Nephron progenitor cell (in vitro differentiated cells): ENCODE data around the gene KRTAP12-4.
"Not testable (repeated sequence)": the region's sequence is repeated elsewhere in the genome, so short reads cannot be mapped to it uniquely, and the experiment has no call there.

Source experiments
- DNase-seq: peaks from one replicate; pipeline ENCODE4 v3.0.0; 2021
- H3K27ac Mint-ChIP-seq: 2 replicates; pipeline ENCODE4 v1.8.0; 2021; ENCODE audit warnings: mild to moderate bottlenecking, moderate library complexity, mixed read lengths
- H3K27me3 Mint-ChIP-seq: 2 replicates; pipeline ENCODE4 v1.8.0; 2021; ENCODE audit warnings: mild to moderate bottlenecking, low read depth, mixed read lengths; ENCODE audit not compliant: poor library complexity
- H3K36me3 Mint-ChIP-seq: 2 replicates; pipeline ENCODE4 v1.8.0; 2021; ENCODE audit warnings: low read depth, mixed read lengths
- H3K4me1 Mint-ChIP-seq: 2 replicates; pipeline ENCODE4 v1.8.0; 2021; ENCODE audit warnings: mixed read lengths
- H3K4me3 Mint-ChIP-seq: 2 replicates; pipeline ENCODE4 v1.8.0; 2021; ENCODE audit warnings: mild to moderate bottlenecking, moderate library complexity, mixed read lengths
- H3K9me3 Mint-ChIP-seq: 2 replicates; pipeline ENCODE4 v1.8.0; 2021; ENCODE audit warnings: mild to moderate bottlenecking, moderate library complexity, mixed read lengths
- CTCF ChIP-seq: fragments of 200-600 bp; sonication (generic); IDR thresholded peaks from 2 replicates; pipeline ENCODE4 v1.5.0; 2021; ENCODE audit warnings: antibody characterized with exemption

KRTAP12-4 gene

GRCh38 chr21:44696572-44696971 is 42.1 kb upstream of the KRTAP12-4 start:
- peaks cover 32% of the 10 kb centered on the region for H3K9me3 Mint-ChIP-seq
- no peak for TF ChIP-seq CTCF
- H3K36me3 Mint-ChIP-seq, result peaks cover 15% of the 10 kb centered on the region
- no peak for DNase-seq
- no peak overlapping the region for H3K4me3 Mint-ChIP-seq
- H3K27me3 Mint-ChIP-seq, result peaks cover 43% of the 10 kb centered on the region
- peaks cover 57% of the 10 kb centered on the region for H3K4me1 Mint-ChIP-seq
- no peak overlapping the region for H3K27ac Mint-ChIP-seq

- no peak overlapping the region for H3K4me3 Mint-ChIP-seq
- peaks cover 47% of the 10 kb centered on the region for H3K4me1 Mint-ChIP-seq
- TF ChIP-seq CTCF, result no peak
- H3K36me3 Mint-ChIP-seq, result peaks cover 15% of the 10 kb centered on the region
- H3K9me3 Mint-ChIP-seq, result peaks cover 35% of the 10 kb centered on the region
- no peak for DNase-seq
- H3K27ac Mint-ChIP-seq, result no peak overlapping the region
- H3K27me3 Mint-ChIP-seq, result peaks cover 34% of the 10 kb centered on the region
Measured at GRCh38 chr21:44695641-44696040, 41.2 kb upstream of the KRTAP12-4 start.

- Mint-ChIP-seq H3K27me3 (peaks cover 32% of the 10 kb centered on the region), H3K36me3 (peaks cover 15% of the 10 kb centered on the region), H3K27ac (no peak overlapping the region), H3K4me1 (peaks cover 46% of the 10 kb centered on the region), H3K9me3 (peaks cover 35% of the 10 kb centered on the region), H3K4me3 (no peak overlapping the region)
- DNase-seq, result no peak
- no peak for TF ChIP-seq CTCF
Measured at GRCh38 chr21:44695184-44695583, 40.7 kb upstream of the KRTAP12-4 start.

- Mint-ChIP-seq H3K27me3 (peaks cover 30% of the 10 kb centered on the region), H3K9me3 (peaks cover 35% of the 10 kb centered on the region), H3K4me1 (peaks cover 42% of the 10 kb centered on the region), H3K27ac (no peak overlapping the region), H3K4me3 (no peak overlapping the region), H3K36me3 (peaks cover 15% of the 10 kb centered on the region)
- no peak for TF ChIP-seq CTCF
- DNase-seq, result no peak
Measured at GRCh38 chr21:44694776-44695175, 40.3 kb upstream of the KRTAP12-4 start.

- peaks cover 31% of the 10 kb centered on the region for H3K4me1 Mint-ChIP-seq
- peaks cover 35% of the 10 kb centered on the region for H3K9me3 Mint-ChIP-seq
- peaks cover 15% of the 10 kb centered on the region for H3K36me3 Mint-ChIP-seq
- H3K27ac Mint-ChIP-seq, result no peak overlapping the region
- no peak overlapping the region for H3K4me3 Mint-ChIP-seq
- H3K27me3 Mint-ChIP-seq, result peaks cover 23% of the 10 kb centered on the region
- no peak for DNase-seq
- no peak for TF ChIP-seq CTCF
Measured at GRCh38 chr21:44692798-44693512, 38.5 kb upstream of the KRTAP12-4 start.

GRCh38 chr21:44691686-44692085 is 37.2 kb upstream of the KRTAP12-4 start:
- DNase-seq, result no peak
- TF ChIP-seq CTCF, result no peak
- Mint-ChIP-seq H3K27me3 (peaks cover 24% of the 10 kb centered on the region), H3K9me3 (peaks cover 35% of the 10 kb centered on the region), H3K4me1 (peaks cover 34% of the 10 kb centered on the region), H3K27ac (no peak overlapping the region), H3K36me3 (peaks cover 15% of the 10 kb centered on the region), H3K4me3 (no peak overlapping the region)

- peaks cover 31% of the 10 kb centered on the region for H3K9me3 Mint-ChIP-seq
- peaks cover 23% of the 10 kb centered on the region for H3K27me3 Mint-ChIP-seq
- not testable (repeated sequence) for H3K27ac Mint-ChIP-seq, H3K4me3 Mint-ChIP-seq, DNase-seq
- H3K36me3 Mint-ChIP-seq, result peaks cover 15% of the 10 kb centered on the region
- peaks cover 23% of the 10 kb centered on the region for H3K4me1 Mint-ChIP-seq
Measured at GRCh38 chr21:44689740-44690139, 35.3 kb upstream of the KRTAP12-4 start.
